Measurements from ENCODE around the gene DES. TPM values are rescaled to one million over a fixed set of nuclear protein-coding genes. Genes with fewer than 3 reads are reported as not detected.

The DES gene
- total RNA-seq, 2 donors from 2014 or later, result 12.7 to 23.1 TPM

DNA sequence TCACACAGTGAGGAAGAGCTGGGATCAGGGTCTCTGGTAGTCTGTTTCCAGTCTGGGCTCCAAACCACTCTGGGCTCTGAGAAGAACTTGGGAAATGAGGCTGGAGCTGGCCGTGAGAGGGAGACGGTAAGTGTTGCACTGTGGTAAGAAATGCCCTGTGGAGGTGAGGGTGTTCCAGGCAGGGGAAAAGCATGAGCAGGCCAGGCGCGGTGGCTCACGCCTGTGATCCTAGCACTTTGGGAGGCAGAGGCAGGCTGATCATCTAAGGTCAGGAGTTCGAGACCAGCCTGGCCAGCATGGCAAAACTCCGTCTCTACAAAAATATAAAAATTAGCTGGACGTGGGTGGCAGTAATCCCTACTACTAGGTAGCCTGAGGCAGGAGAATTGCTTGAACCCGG lies 14.3 kb upstream of the DES start:
- H3K36me3 ChIP-seq (replicated peaks in 1 of 2; ENCODE audit: insufficient read depth in 1 of 2, low read depth in 2 of 2), result no peaks in the 10 kb centered on the region
- intact Hi-C loops (cut with DNase I), result no loop called here
- no peaks in the 10 kb centered on the region for H3K27me3 ChIP-seq
- H3K4me1 ChIP-seq, result peaks cover 6% of the 10 kb centered on the region
- H3K4me3 ChIP-seq, result no peak overlapping the region
- no peak overlapping the region for H3K27ac ChIP-seq
- H3K9me3 ChIP-seq, result no peaks in the 10 kb centered on the region
- TF ChIP-seq POLR2A (IDR thresholded peaks at IDR 0.05), result no peak
- TF ChIP-seq, protein P1, sequence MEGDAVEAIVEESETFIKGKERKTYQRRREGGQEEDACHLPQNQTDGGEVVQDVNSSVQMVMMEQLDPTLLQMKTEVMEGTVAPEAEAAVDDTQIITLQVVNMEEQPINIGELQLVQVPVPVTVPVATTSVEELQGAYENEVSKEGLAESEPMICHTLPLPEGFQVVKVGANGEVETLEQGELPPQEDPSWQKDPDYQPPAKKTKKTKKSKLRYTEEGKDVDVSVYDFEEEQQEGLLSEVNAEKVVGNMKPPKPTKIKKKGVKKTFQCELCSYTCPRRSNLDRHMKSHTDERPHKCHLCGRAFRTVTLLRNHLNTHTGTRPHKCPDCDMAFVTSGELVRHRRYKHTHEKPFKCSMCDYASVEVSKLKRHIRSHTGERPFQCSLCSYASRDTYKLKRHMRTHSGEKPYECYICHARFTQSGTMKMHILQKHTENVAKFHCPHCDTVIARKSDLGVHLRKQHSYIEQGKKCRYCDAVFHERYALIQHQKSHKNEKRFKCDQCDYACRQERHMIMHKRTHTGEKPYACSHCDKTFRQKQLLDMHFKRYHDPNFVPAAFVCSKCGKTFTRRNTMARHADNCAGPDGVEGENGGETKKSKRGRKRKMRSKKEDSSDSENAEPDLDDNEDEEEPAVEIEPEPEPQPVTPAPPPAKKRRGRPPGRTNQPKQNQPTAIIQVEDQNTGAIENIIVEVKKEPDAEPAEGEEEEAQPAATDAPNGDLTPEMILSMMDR (IDR thresholded peaks at IDR 0.05), result no peak
- WGBS, 2 donors, result 69 to 76% methylated on average over 9 of the region's 9 CpGs
- no peak for ATAC-seq
- DNase-seq, result no peak

DNA sequence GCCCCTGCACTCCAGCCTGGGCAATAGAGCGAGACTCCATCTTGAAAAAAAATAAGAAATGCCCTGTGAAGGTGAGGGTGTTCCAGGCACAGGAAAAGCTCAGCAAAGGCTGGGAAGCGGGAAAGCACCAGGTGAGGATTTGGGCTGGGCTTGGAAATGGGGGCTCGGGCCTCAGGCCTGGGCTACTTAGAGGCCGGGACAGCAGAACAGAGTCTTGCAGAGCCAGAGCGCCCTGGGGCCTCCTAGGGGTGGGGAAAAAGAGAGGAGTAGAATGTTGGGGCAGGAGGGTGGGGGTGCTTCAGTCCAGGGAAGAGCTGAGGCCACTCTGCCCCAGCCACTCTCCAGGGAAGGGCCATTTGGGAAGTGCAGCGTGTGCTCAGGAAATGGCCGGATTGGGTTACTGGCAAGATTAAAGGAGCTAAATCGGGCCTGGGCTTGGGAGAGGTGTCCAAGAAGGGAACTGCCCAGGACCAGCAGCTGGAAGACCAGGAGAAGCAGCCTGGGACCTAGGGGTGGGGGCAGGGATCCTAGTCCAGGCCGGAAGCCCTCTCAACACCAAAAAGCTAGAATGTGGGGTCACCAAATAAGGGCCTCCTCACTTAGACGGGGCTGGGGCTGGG lies 13.8 kb upstream of the DES start:
- TF ChIP-seq POLR2A (IDR thresholded peaks at IDR 0.05), result no peak
- TF ChIP-seq, protein P1 (IDR thresholded peaks at IDR 0.05), result no peak
- DNase-seq, result no peak
- WGBS, 2 donors, result 84 to 85% methylated on average over 10 of the region's 10 CpGs
- intact Hi-C loops (cut with DNase I), result no loop called here
- H3K4me3 ChIP-seq, result no peak overlapping the region
- H3K27ac ChIP-seq, result no peak overlapping the region
- H3K9me3 ChIP-seq, result no peaks in the 10 kb centered on the region
- no peak for ATAC-seq
- no peaks in the 10 kb centered on the region for H3K27me3 ChIP-seq
- no peaks in the 10 kb centered on the region for H3K36me3 ChIP-seq (replicated peaks in 1 of 2; ENCODE audit: insufficient read depth in 1 of 2, low read depth in 2 of 2)
- peaks cover 1% of the 10 kb centered on the region for H3K4me1 ChIP-seq

DNA sequence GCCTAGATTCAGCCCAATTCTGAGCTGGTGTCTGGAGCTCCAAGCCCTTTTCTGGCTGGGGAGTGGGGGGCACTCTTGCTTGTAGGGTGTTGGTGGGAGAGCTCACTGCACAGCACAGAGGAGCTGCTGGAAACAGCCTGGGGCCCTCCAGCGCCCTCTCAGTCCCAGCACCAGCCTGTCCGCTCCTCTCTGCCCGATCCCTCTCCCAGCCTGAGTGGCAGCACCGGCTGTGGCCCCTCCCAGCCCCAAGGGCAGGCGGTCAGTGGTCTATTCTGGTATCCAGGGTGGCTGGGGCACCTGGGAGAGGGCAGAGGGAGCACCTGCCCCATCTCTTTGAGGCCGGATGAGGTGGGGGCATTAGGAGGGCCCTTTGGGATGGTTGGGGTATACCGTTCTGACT lies 13.2 kb upstream of the DES start:
- no peak overlapping the region for H3K27ac ChIP-seq
- WGBS, 2 donors, result 65 to 77% methylated on average over 3 of the region's 7 CpGs
- H3K4me3 ChIP-seq, result no peak overlapping the region
- no peaks in the 10 kb centered on the region for H3K9me3 ChIP-seq
- intact Hi-C loops (cut with DNase I), result loop anchor here (5.0 kb wide), 1 partner anchor 122 kb away; no protein-coding TSS in a partner anchor
- DNase-seq (no peak), ATAC-seq (no peak)
- no peaks in the 10 kb centered on the region for H3K36me3 ChIP-seq (replicated peaks in 1 of 2; ENCODE audit: insufficient read depth in 1 of 2, low read depth in 2 of 2)
- no peaks in the 10 kb centered on the region for H3K4me1 ChIP-seq
- no peaks in the 10 kb centered on the region for H3K27me3 ChIP-seq
- no peak for TF ChIP-seq POLR2A (IDR thresholded peaks at IDR 0.05)
- TF ChIP-seq, protein P1 (IDR thresholded peaks at IDR 0.05), result no peak

DNA sequence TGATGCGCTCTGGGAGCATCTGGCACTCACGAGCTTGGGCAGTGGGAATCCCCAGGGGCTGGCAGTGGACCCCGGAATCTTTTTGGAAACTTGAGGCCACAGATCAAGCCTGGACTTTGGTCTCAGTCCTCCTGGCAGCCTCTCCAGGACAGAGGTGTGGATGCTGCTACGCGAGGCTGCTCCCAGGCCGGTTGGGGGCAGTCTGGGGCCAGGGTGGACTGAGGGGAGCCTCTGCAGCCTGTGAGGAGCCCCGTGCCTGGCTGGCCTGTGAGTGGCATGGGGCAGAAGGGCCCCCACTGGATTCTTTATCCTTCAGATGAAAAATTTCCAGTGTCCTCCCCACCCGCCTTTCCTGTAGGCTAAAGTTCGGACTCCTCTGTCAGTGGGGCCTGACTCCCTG lies 12.7 kb upstream of the DES start:
- 60 to 62% methylated on average over 5 to 9 of the region's 9 CpGs for WGBS, 2 donors
- Histone ChIP-seq H3K4me3 (no peak overlapping the region), H3K4me1 (no peaks in the 10 kb centered on the region), H3K36me3 (replicated peaks in 1 of 2; ENCODE audit: insufficient read depth in 1 of 2, low read depth in 2 of 2) (no peaks in the 10 kb centered on the region), H3K9me3 (no peaks in the 10 kb centered on the region), H3K27me3 (no peaks in the 10 kb centered on the region), H3K27ac (no peak overlapping the region)
- intact Hi-C loops (cut with DNase I), result loop anchor here (5.0 kb wide), 1 partner anchor 122 kb away; no protein-coding TSS in a partner anchor
- TF ChIP-seq, protein P1 (IDR thresholded peaks at IDR 0.05), result no peak
- TF ChIP-seq POLR2A (IDR thresholded peaks at IDR 0.05), result no peak
- no peak for ATAC-seq
- no peak for DNase-seq

All from body of pancreas (tissue), 4 donors.